ENCODE data around the gene NEU4.

GRCh38 chr2:241842067-241842415 lies 33.0 kb downstream of the NEU4 start:
- TF ChIP-seq FOXP2 (optimal IDR thresholded peaks at IDR 0.05; ENCODE audit: control extremely low read depth, extremely low read length, insufficient read depth): no peak
- no peak for TF ChIP-seq POLR2AphosphoS5 (IDR thresholded peaks at IDR 0.05; ENCODE audit: borderline replicate concordance, low read depth, low read length)
- no peak for TF ChIP-seq EZH2 (IDR thresholded peaks at IDR 0.05)

All from SK-N-MC (cell line).